Loucy (cell line): ENCODE measurements around the gene PLAC1.
A peak's percentile ranks its signal among the peaks of the same experiment; 100 is the strongest.

Experiments
- H2AFZ ChIP-seq: fragments of 200-600 bp; sonication (generic); 2 replicates; pipeline ENCODE4 v1.6.0; 2016; ENCODE audit warnings: antibody characterized with exemption, mild to moderate bottlenecking, low read length, moderate library complexity
- H3F3A ChIP-seq: fragments of 200-600 bp; 2 replicates; pipeline ENCODE4 v1.6.0; 2016; ENCODE audit warnings: antibody characterized with exemption, low read depth, mild to moderate bottlenecking
- H3K27me3 ChIP-seq: fragments of 200-600 bp; sonication (generic); 2 replicates; pipeline ENCODE4 v1.6.1; 2014; ENCODE audit warnings: low read length, mild to moderate bottlenecking; ENCODE audit not compliant: insufficient read depth, poor library complexity, severe bottlenecking
- H3K36me3 ChIP-seq: fragments of 200-600 bp; sonication (generic); 2 replicates; pipeline ENCODE4 v1.6.1; 2016; ENCODE audit warnings: low read length; ENCODE audit not compliant: insufficient read depth
- H3K4me1 ChIP-seq: fragments of 200-600 bp; sonication (generic); 2 replicates; pipeline ENCODE4 v1.5.1; 2014; ENCODE audit warnings: low read length, mild to moderate bottlenecking; ENCODE audit not compliant: insufficient read depth, poor library complexity, severe bottlenecking
- H3K4me2 ChIP-seq: fragments of 200-600 bp; sonication (generic); 2 replicates; pipeline ENCODE4 v1.6.0; 2014; ENCODE audit warnings: antibody characterized with exemption, low read length, low read depth, mild to moderate bottlenecking; ENCODE audit not compliant: poor library complexity, severe bottlenecking
- H3K4me3 ChIP-seq: fragments of 200-600 bp; sonication (generic); 2 replicates; pipeline ENCODE4 v1.5.1; 2014; ENCODE audit warnings: low read length, mild to moderate bottlenecking, mixed read lengths; ENCODE audit not compliant: poor library complexity, severe bottlenecking
- H3K79me2 ChIP-seq: fragments of 200-600 bp; sonication (generic); 2 replicates; pipeline ENCODE4 v1.6.1; 2014; ENCODE audit warnings: low read length; ENCODE audit not compliant: insufficient read depth
- H3K9ac ChIP-seq: fragments of 200-600 bp; sonication (generic); 2 replicates; pipeline ENCODE4 v1.6.0; 2014; ENCODE audit warnings: mild to moderate bottlenecking, low read depth, low read length, moderate library complexity; ENCODE audit not compliant: poor library complexity, severe bottlenecking
- H3K9me2 ChIP-seq: fragments of 200-600 bp; sonication (generic); replicated peaks from 2 replicates; pipeline ENCODE4 v1.6.1; 2016; ENCODE audit warnings: low read depth, low read length, mixed read lengths
- H3K9me3 ChIP-seq: fragments of 200-600 bp; sonication (generic); 2 replicates; pipeline ENCODE4 v1.6.1; 2014; ENCODE audit warnings: mild to moderate bottlenecking, antibody characterized with exemption, low read length, low read depth; ENCODE audit not compliant: insufficient read depth
- H4K20me1 ChIP-seq: fragments of 200-600 bp; sonication (generic); 2 replicates; pipeline ENCODE4 v1.6.0; 2014; ENCODE audit warnings: antibody characterized with exemption, low read length, mild to moderate bottlenecking; ENCODE audit not compliant: insufficient read depth, poor library complexity, severe bottlenecking
- CTCF ChIP-seq: fragments of 200-600 bp; sonication (generic); conservative IDR thresholded peaks from 2 replicates; pipeline ENCODE4 v1.5.1; 2014; ENCODE audit warnings: mild to moderate bottlenecking, antibody characterized with exemption, low read length
- EZH2phosphoT487 ChIP-seq: fragments of 200-600 bp; IDR thresholded peaks from 2 replicates; pipeline ENCODE4 v1.6.1; 2018; ENCODE audit warnings: antibody characterized with exemption, mild to moderate bottlenecking, moderate library complexity, borderline replicate concordance

The PLAC1 gene

GRCh38 chrX:134548257-134549201 lies 109.7 kb downstream of the PLAC1 start:
- H3K4me2 ChIP-seq, result peak overlapping the region; percentile 95
- peak overlapping the region; percentile 96 for H3K9ac ChIP-seq
- no peaks in the 10 kb centered on the region for H3K9me3 ChIP-seq
- H3K27me3 ChIP-seq, result no peaks in the 10 kb centered on the region
- H3K4me3 ChIP-seq, result peak overlapping the region; percentile 94
- peaks cover 25% of the 10 kb centered on the region for H3K4me1 ChIP-seq
- H3F3A ChIP-seq, result no peaks in the 10 kb centered on the region
- H3K9me2 ChIP-seq, result no peaks in the 10 kb centered on the region
- H4K20me1 ChIP-seq, result no peaks in the 10 kb centered on the region
- H3K36me3 ChIP-seq, result no peaks in the 10 kb centered on the region
- H3K79me2 ChIP-seq, result peaks cover 29% of the 10 kb centered on the region
- TF ChIP-seq EZH2phosphoT487 (no peak), CTCF (no peak)
- peak overlapping the region; percentile 91 for H2AFZ ChIP-seq

DNA sequence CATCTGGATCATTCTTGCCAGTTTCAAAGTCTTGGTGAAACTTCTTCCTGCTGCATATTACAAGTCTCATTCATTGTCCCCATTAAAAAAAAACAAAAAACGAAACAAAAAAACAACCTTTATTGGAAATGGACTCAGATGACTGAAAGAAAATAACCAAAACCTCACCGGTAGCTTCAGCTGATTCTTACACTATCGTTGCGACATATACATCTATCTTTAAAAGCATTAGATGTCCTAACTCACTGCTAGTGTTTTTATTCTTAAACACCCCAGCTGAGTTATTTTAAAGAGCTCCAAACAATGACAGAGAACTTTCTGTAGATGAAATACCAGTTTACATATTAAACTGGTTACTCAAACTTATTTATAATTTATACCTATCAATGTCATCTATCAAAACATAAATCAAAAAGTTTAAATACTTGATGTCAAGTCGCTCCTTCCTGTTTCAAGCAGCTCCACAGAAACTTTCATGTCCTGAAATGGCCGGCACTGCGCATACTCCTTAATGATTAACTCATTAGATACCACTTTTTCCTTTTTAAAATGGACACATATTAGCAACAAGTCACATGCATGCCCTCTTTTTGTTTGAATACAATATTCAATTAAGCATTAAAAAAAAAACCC lies 111.1 kb downstream of the PLAC1 start:
- Histone ChIP-seq H3K27me3 (no peaks in the 10 kb centered on the region), H3K9me2 (no peaks in the 10 kb centered on the region), H3K36me3 (no peaks in the 10 kb centered on the region), H3K9me3 (no peaks in the 10 kb centered on the region), H3F3A (no peaks in the 10 kb centered on the region), H3K4me2 (peak overlapping the region; percentile 95), H3K9ac (peak overlapping the region; percentile 96), H2AFZ (no peak overlapping the region), H3K4me3 (peak overlapping the region; percentile 94), H3K4me1 (peaks cover 35% of the 10 kb centered on the region), H3K79me2 (peaks cover 29% of the 10 kb centered on the region), H4K20me1 (no peaks in the 10 kb centered on the region)
- no peak for TF ChIP-seq EZH2phosphoT487
- no peak for TF ChIP-seq CTCF

- Histone ChIP-seq H3K9me3 (no peaks in the 10 kb centered on the region), H3K4me1 (peaks cover 31% of the 10 kb centered on the region), H3K27me3 (no peaks in the 10 kb centered on the region), H3K79me2 (peaks cover 29% of the 10 kb centered on the region), H3F3A (no peaks in the 10 kb centered on the region), H2AFZ (no peak overlapping the region), H3K4me2 (no peak overlapping the region), H3K9me2 (no peaks in the 10 kb centered on the region), H4K20me1 (no peaks in the 10 kb centered on the region), H3K9ac (no peak overlapping the region), H3K4me3 (no peak overlapping the region), H3K36me3 (no peaks in the 10 kb centered on the region)
- TF ChIP-seq CTCF (no peak), EZH2phosphoT487 (no peak)
These were observed 112.1 kb downstream of the PLAC1 start for GRCh38 chrX:134546187-134546586.
